C1 segment of cervical spinal cord (tissue), 14 donors: ENCODE measurements around the gene VAV1.

Experiments used
- DNase-seq, 14 donors: peaks; one replicate each; lab custom pipeline; 2025; lab: John Stamatoyannopoulos, UW

The VAV1 gene

DNA sequence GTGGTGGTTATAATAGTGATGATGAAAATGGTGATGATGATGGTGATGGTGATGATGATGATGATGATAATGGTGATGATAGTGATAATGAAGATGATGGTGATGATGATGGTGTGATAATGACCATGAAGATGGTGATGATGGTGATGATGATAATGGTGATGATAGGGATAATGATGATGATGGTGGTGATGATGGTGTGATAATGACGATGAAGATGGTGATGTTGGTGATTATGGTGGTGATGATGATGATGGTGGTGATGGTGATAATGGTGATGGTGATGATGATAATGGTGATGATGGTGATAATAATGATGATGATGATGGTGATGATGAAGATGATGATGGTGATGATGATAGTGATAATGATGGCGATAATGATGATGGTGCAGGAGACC, 116.5 kb downstream of the VAV1 start:
- no peak for DNase-seq

GRCh38 chr19:6890401-6890913, 117.9 kb downstream of the VAV1 start:
- DNase-seq = no peak

DNA sequence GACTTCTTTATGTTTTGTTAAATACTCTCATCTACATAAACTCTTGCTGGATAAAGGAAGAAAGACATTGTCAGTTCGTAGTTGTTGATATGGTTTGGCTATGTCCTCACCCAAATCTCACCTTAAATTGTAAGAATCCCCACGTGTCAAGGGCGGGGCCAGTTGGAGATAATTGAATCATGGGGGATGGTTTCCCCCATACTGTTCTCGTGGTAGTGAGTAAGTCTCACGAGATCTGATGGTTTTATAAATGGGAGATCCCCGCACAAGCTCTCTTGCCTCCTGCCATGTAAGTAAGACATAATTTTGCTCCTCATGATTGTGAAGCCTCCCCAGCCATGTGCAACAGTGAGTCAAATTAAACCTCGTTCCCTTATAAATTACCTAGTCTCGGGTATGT, 118.4 kb downstream of the VAV1 start:
- DNase-seq = no peak

DNA sequence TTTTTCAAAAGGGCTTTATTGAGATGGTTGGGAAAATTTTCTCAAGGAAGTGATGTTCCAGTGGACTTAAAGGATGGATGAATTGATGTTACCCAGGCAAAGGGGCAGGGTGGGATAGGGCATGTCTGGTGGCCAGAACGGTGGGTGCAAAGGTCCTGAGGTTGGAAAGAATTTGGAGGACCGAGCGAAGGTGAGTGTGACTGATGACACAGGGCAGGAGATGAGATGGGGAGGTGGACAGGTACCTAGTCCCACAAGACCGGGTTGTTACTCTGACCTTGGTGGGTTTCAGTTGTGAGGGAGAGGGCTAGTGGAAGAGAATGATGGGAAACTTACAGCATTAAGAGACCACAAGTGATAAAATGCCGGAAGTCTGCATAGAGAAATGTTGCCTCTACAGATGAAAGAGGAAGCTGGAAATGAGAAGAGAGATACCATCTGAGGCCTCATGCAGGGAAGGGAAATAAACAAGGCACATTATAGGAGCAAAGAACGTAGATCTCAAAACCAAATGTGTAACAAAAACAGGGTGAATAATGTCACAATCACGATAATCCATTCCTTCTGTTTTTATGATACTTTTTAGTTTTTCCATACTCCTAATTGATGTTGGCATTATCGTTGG, 119.4 kb downstream of the VAV1 start:
- no peak for DNase-seq

- no peak for DNase-seq
These were observed 121.8 kb downstream of the VAV1 start for GRCh38 chr19:6894313-6894712.

GRCh38 chr19:6903446-6903845, 130.9 kb downstream of the VAV1 start:
- no peak for DNase-seq

DNA sequence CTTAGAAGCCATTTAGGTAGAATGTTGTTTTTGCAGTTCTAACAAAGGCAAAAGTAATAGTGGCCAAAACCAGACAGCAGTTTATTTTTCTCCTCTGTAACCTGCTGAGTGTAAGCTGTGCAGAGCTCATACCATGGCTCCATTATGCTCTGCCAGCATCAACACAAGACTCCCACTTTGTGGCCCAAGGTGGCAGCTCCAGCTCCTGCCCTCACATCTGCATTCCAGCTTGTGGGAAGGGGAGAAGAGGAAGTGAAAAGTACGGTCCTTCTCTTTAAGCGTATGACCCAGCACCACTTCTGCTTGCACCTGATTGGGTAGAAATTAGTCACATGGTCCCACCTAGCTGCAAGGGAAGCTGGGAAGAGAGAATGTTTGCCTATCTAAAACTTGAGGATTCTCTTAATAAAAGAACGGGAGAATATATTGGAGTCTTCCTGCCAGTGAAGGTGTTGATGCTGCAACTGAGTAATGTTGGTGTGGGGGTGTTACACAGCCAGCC, 134.1 kb downstream of the VAV1 start:
- DNase-seq = no peak
